DOHH2 (cell line): Measurements from ENCODE around the gene MIXL1.

ENCODE experiments used
- H3F3A ChIP-seq: fragments of 200-600 bp; sonication (generic), shearing (Covaris generic); 2 replicates; pipeline ENCODE4 v1.6.0; 2016; ENCODE audit warnings: antibody characterized with exemption, mild to moderate bottlenecking; ENCODE audit not compliant: control insufficient read depth, insufficient read depth
- H3K27ac ChIP-seq: fragments of 200-600 bp; sonication (generic); 2 replicates; pipeline ENCODE4 v1.5.1; 2014; ENCODE audit warnings: low read depth, mild to moderate bottlenecking, low read length, moderate library complexity
- H3K27me3 ChIP-seq: fragments of 200-600 bp; sonication (generic); 2 replicates; pipeline ENCODE4 v1.6.1; 2014; ENCODE audit warnings: mild to moderate bottlenecking, low read length, mixed read lengths; ENCODE audit not compliant: control insufficient read depth
- H3K36me3 ChIP-seq: fragments of 200-600 bp; sonication (generic); 2 replicates; pipeline ENCODE4 v1.6.1; 2014; ENCODE audit warnings: mild to moderate bottlenecking, low read length, moderate library complexity, mixed read lengths; ENCODE audit not compliant: control insufficient read depth
- H3K4me1 ChIP-seq: fragments of 200-600 bp; sonication (generic); 2 replicates; pipeline ENCODE4 v1.6.1; 2014; ENCODE audit warnings: mild to moderate bottlenecking, low read length, mixed read lengths; ENCODE audit not compliant: control insufficient read depth
- H3K4me2 ChIP-seq: fragments of 200-600 bp; sonication (generic); 2 replicates; pipeline ENCODE4 v1.6.0; 2014; ENCODE audit warnings: mild to moderate bottlenecking, low read length, moderate library complexity
- H3K4me3 ChIP-seq: fragments of 200-600 bp; sonication (generic); 2 replicates; pipeline ENCODE4 v1.5.1; 2014; ENCODE audit warnings: mild to moderate bottlenecking, low read length, mixed read lengths
- H3K79me2 ChIP-seq: fragments of 200-600 bp; sonication (generic); 2 replicates; pipeline ENCODE4 v1.6.1; 2014; ENCODE audit warnings: mild to moderate bottlenecking, low read length, mixed read lengths; ENCODE audit not compliant: control insufficient read depth
- H3K9me2 ChIP-seq: fragments of 200-600 bp; sonication (generic); replicated peaks from 2 replicates; pipeline ENCODE4 v1.6.1; 2014; ENCODE audit warnings: mild to moderate bottlenecking, low read length, mixed read lengths; ENCODE audit not compliant: control insufficient read depth
- H3K9me3 ChIP-seq: fragments of 200-600 bp; sonication (generic); 2 replicates; pipeline ENCODE4 v1.6.1; 2014; ENCODE audit warnings: antibody characterized with exemption, low read length, mixed read lengths; ENCODE audit not compliant: control insufficient read depth, insufficient read depth
- H4K20me1 ChIP-seq: fragments of 200-600 bp; sonication (generic); 2 replicates; pipeline ENCODE4 v1.6.0; 2014; ENCODE audit warnings: low read depth, mild to moderate bottlenecking, antibody characterized with exemption, low read length, moderate library complexity; ENCODE audit not compliant: control insufficient read depth, insufficient read depth
- CTCF ChIP-seq: fragments of 200-600 bp; sonication (generic); IDR thresholded peaks from one replicate; pipeline ENCODE4 v1.5.1; 2014; ENCODE audit warnings: antibody characterized with exemption, mild to moderate bottlenecking, low read depth, low read length; ENCODE audit not compliant: poor library complexity, severe bottlenecking
- EZH2phosphoT487 ChIP-seq: fragments of 200-600 bp; sonication (generic); IDR thresholded peaks from 2 replicates; pipeline ENCODE4 v1.6.1; 2017; ENCODE audit warnings: borderline replicate concordance, mild to moderate bottlenecking, antibody characterized with exemption, low read length, moderate library complexity, mixed read lengths

MIXL1 gene

DNA sequence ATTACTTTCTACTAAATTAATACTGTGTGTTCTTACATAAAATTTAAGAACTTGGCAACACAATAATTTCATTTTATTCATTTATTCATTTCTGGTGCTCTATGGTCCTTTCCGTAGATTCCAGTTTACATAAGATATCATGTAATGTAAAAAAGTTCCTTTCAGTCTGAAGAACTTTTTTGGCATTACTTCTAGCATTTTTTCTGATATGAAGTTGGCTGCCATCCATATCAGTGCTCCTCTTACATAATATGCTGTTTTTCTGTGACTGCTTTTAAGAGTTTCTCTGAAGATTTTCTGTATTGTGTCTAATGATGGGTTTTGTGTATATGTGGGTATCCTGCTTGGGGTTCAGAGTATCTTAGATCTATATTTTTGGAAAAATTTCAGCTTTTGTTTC is 50.7 kb downstream of the MIXL1 start:
- Histone ChIP-seq H3K9me2 (no peaks in the 10 kb centered on the region), H3K9me3 (no peaks in the 10 kb centered on the region), H3K27ac (no peak overlapping the region), H3K4me2 (no peak overlapping the region), H3K4me3 (no peak overlapping the region), H3K4me1 (no peaks in the 10 kb centered on the region), H3K36me3 (peaks cover 45% of the 10 kb centered on the region), H3F3A (peaks cover 9% of the 10 kb centered on the region; the same call in 1 of the 2 replicates), H3K79me2 (no peaks in the 10 kb centered on the region), H3K27me3 (no peaks in the 10 kb centered on the region), H4K20me1 (no peaks in the 10 kb centered on the region)
- TF ChIP-seq CTCF (no peak), EZH2phosphoT487 (no peak)

DNA sequence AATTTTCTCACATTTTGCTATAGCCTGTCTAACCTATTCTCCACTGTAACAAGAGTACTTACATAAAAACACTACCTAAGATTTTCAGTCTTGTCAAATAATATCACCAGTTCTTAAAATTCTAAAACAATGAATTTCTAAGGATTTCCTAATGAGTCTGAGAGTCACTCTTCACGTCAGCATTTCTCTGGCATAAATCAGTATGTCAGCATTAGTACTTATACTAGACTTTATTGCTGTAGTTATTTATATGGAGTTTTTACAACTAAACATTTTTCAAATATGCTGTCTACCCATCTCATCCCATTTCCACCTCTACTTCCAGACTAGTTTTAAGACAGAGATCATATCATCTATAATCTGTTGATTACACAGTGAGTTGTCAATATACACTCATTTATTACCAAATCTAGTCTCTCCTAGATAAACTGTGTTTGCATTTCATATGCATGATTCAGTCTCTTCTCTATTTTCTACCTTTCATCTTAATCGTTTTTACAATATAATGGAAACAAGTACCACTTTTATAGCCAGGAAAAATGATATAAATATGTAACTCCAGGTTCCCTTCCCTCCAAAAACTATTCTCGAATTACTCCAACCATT is 52.7 kb downstream of the MIXL1 start:
- Histone ChIP-seq H3K4me1 (peaks cover 6% of the 10 kb centered on the region), H3K27ac (no peak overlapping the region), H3K4me3 (no peak overlapping the region), H3K9me2 (no peaks in the 10 kb centered on the region), H3K79me2 (no peaks in the 10 kb centered on the region), H3F3A (peaks cover 9% of the 10 kb centered on the region; the same call in 1 of the 2 replicates), H3K4me2 (no peak overlapping the region), H3K27me3 (no peaks in the 10 kb centered on the region), H3K36me3 (peaks cover 37% of the 10 kb centered on the region), H3K9me3 (no peaks in the 10 kb centered on the region), H4K20me1 (no peaks in the 10 kb centered on the region)
- TF ChIP-seq CTCF (no peak), EZH2phosphoT487 (no peak)
